GM21619 (cell line): Measurements from ENCODE around the gene ZCCHC7.
"Not testable (repeated sequence)": the region's sequence is repeated elsewhere in the genome, so short reads cannot be mapped to it uniquely, and the experiment has no call there.

Experiments
- ATAC-seq: cut with Tn5 transposase; IDR thresholded peaks from one replicate; pipeline ENCODE4 v1.9.1; 2021; ENCODE audit not compliant: unreplicated experiment

The ZCCHC7 gene

GRCh38 chr9:37203456-37203855, 83.1 kb downstream of the ZCCHC7 start:
- not testable (repeated sequence) for ATAC-seq

- ATAC-seq = no peak
Observed at GRCh38 chr9:37206121-37206620, 85.8 kb downstream of the ZCCHC7 start.

- peak; percentile 37 for ATAC-seq
Observed at GRCh38 chr9:37209431-37210386, 89.3 kb downstream of the ZCCHC7 start.

DNA sequence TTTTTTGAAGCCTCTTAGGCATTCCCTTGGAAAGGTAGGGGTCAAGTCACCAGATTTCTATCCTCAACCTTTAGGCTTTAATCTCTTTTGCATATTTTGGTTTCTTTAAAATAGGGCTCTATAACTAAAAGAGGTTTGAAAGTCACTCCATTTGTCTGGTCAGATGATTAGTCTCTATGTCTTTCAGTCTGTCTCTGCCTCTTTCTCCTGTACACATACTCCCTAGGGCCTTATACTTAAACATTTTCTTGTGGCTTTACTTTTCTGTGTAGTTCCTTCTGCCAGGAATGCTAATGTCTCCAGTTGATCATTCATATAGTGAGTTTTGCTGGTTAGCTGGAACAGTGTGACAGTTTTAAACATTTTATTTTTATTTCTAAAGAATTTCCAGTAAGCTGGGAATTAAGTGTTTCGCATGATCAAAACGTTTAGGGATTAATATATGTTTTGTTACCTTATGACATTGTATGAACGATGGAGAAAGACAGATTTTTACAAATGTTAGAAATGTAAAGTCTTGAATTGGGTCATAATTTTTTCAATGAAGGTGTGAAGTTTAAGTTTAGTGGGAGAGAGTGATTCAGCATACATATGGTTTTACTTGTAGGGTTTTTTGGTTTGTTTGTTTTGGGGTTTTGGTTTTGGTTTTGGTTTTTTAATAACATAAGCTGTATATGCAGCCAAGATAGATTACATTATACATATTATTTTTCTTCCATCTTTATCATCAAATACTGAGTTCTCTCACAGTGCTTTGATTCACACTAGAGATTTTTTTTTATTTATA, 90.6 kb downstream of the ZCCHC7 start:
- no peak for ATAC-seq

GRCh38 chr9:37212435-37212834, 92.1 kb downstream of the ZCCHC7 start:
- no peak for ATAC-seq

GRCh38 chr9:37215381-37215780, 95.0 kb downstream of the ZCCHC7 start:
- no peak for ATAC-seq

DNA sequence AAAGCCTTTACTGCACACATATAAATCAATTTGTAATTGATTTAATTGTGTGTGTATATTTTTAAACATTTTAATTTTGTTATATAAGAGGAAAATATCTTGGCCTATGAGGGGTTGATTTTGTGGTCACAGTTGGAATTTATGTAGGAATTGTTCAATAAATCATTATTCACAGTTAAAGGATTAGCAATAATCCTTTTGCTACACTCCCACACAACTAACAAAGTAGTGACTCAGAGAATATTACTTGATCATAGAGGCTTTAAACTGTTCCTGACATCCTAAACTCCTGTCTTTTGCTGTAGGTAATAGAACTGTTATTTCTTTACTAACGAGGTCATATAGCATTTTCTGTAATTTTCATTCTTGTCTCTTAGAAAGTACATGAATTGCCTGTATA, 95.5 kb downstream of the ZCCHC7 start:
- ATAC-seq = no peak

DNA sequence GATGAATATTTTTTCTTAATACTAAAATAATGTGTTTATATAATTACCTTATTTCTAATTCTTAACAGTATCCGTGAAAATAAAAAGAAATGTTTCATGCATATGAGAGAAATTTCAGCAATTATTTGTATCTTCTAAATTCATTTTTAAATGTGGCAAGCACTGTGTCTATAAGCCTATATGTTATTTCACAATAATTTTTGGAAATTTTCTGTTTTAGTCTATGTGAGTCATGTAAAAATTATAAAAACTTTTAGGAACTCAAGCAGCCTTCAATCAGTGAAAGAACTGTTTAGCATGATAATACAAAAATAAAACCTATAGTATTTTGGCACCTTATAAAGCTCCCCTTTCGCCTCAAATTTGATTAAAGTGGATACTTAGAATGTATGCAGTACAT, 96.8 kb downstream of the ZCCHC7 start:
- no peak for ATAC-seq

- ATAC-seq = no peak
Observed at GRCh38 chr9:37218800-37219425, 98.5 kb downstream of the ZCCHC7 start.

- no peak for ATAC-seq
Observed at GRCh38 chr9:37220971-37221370, 100.6 kb downstream of the ZCCHC7 start.

GRCh38 chr9:37221489-37222106, 101.2 kb downstream of the ZCCHC7 start:
- no peak for ATAC-seq

GRCh38 chr9:37229455-37229854, 109.1 kb downstream of the ZCCHC7 start:
- ATAC-seq = no peak

DNA sequence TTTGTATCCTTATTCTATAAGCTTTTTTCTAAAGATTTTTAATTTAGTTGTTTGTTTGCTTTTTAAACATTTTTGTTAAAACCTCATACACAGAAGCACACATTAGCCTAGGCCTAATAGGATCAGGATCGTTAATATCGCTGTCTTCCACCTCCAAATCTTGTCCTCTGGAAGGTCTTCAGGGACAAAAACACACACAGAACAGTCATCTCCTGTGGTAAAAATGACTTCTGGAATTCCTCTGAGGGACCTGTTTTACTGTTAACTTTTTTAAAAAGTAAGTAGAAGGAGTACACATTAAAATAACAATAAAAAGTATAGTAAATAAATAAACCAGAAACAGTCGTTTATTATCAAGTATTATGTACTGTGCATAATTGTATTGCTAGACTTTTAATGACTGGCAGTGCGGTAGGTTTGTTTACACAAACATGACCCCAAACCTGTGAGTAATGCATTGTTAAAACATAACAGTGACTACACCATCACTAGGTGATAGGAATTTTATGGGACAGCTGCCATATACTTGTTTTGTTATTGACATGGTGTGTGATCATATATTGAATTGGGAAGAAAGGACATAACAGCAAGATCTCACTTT, 109.6 kb downstream of the ZCCHC7 start:
- no peak for ATAC-seq

GRCh38 chr9:37236822-37237221, 116.4 kb downstream of the ZCCHC7 start:
- ATAC-seq = no peak

DNA sequence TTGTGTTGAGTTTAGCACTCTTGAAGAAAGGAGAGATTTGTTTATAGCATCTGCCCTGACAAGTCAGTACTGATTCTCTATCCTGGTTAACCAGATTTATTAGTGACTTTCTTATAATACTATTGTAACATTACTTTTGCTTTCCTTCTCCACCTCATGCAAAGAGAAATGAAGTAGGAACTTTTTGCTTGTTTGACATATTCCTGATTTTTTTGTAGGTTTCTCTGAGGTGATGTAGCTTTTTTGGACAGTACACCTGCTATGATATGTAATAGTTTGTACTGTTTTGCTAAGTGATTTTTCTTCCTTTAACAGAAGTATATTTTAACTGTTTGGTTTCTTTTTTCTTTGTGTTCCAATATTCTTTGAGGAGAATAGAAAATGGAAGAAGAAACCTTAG, 117.7 kb downstream of the ZCCHC7 start:
- ATAC-seq = no peak

- ATAC-seq = no peak
Observed at GRCh38 chr9:37239224-37239859, 119.0 kb downstream of the ZCCHC7 start.

DNA sequence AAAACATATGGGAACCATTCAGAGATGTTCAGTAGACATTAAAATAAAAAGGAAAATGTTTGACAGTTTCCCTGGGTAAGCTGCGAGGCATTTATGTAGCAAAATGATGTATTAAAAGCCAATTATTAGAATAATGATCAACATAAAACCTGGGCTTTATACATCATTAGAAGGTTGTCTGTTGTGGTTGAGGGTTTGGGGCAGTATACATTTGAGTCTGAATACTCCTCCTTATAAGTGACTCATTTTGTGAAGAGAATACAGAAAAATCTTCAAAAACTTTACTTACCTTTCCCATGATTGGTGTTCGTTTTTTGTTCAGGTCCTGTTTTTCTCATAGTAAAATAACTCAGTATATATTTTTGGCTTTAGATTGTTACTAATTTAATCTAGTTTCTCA, 119.5 kb downstream of the ZCCHC7 start:
- ATAC-seq = no peak

DNA sequence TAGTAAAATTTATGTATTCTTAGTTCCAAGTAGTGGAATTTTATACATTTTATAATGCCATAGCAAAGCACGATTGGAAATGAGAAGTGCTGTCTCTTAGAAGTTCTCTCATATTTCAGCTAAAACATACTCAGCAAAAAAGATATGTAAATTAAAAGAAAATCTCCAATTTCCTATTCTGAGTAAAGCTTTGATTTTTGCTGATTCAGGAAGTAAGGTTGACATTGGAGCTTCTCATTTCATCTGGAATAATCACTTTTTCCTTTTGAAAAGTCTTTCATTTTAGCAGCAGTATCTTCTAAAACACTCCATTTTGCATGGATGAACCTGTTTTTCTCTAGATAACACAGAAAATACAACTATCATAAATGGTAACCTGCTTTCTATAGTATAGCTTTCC, 121.0 kb downstream of the ZCCHC7 start:
- ATAC-seq = no peak

GRCh38 chr9:37242089-37242488, 121.7 kb downstream of the ZCCHC7 start:
- no peak for ATAC-seq
